HL-60/S4 treated with retinoic acid at 250 ng/mL for 4 days and 3 days (cell line): Measurements from ENCODE around the gene DTL.

Experiments used
- in situ Hi-C: fragments of 300-500 bp; cut with MboI; formaldehyde crosslinking; loops from 2 replicates; pipeline ENCODE4 v1.7.0; 2022; ENCODE audit warnings: low sequenced_read_pairs

DTL gene

GRCh38 chr1:212078826-212079225, 43.3 kb downstream of the DTL start:
- in situ Hi-C loops = loop anchor here (10.0 kb wide), 1 partner anchor 216 kb away; no protein-coding TSS in a partner anchor

- in situ Hi-C loops = no loop called here
These were observed 47.3 kb downstream of the DTL start for GRCh38 chr1:212082765-212083406.

GRCh38 chr1:212089560-212090163, 54.1 kb downstream of the DTL start:
- in situ Hi-C loops = no loop called here

GRCh38 chr1:212091438-212092121, 56.0 kb downstream of the DTL start:
- in situ Hi-C loops = no loop called here

- in situ Hi-C loops = no loop called here
These were observed 61.8 kb downstream of the DTL start for GRCh38 chr1:212097360-212097759.

GRCh38 chr1:212098310-212098709, 62.8 kb downstream of the DTL start:
- in situ Hi-C loops = no loop called here

- in situ Hi-C loops = no loop called here
These were observed 63.2 kb downstream of the DTL start for GRCh38 chr1:212098771-212099170.

- in situ Hi-C loops = no loop called here
These were observed 65.7 kb downstream of the DTL start for GRCh38 chr1:212101251-212101650.

- in situ Hi-C loops = no loop called here
These were observed 66.2 kb downstream of the DTL start for GRCh38 chr1:212101735-212102134.

- in situ Hi-C loops = no loop called here
These were observed 69.2 kb downstream of the DTL start for GRCh38 chr1:212104586-212105325.

GRCh38 chr1:212106286-212106792, 70.8 kb downstream of the DTL start:
- in situ Hi-C loops = no loop called here

- in situ Hi-C loops = no loop called here
These were observed 71.9 kb downstream of the DTL start for GRCh38 chr1:212107481-212107880.

GRCh38 chr1:212108187-212108586, 72.6 kb downstream of the DTL start:
- in situ Hi-C loops = no loop called here

- in situ Hi-C loops = no loop called here
These were observed 73.4 kb downstream of the DTL start for GRCh38 chr1:212108981-212109380.

GRCh38 chr1:212109728-212110127, 74.2 kb downstream of the DTL start:
- in situ Hi-C loops = no loop called here

GRCh38 chr1:212110617-212111016, 75.1 kb downstream of the DTL start:
- in situ Hi-C loops = no loop called here

GRCh38 chr1:212111536-212111935, 76.0 kb downstream of the DTL start:
- in situ Hi-C loops = no loop called here

GRCh38 chr1:212113706-212114105, 78.2 kb downstream of the DTL start:
- in situ Hi-C loops = no loop called here

- in situ Hi-C loops = no loop called here
These were observed 82.8 kb downstream of the DTL start for GRCh38 chr1:212118167-212118871.

GRCh38 chr1:212118872-212119260, 83.3 kb downstream of the DTL start:
- in situ Hi-C loops = no loop called here

GRCh38 chr1:212119397-212119837, 83.9 kb downstream of the DTL start:
- in situ Hi-C loops = no loop called here
